OCI-LY7 (cell line): ENCODE measurements around the gene VEGFA. TPM values are rescaled to one million over a fixed set of nuclear protein-coding genes. Genes with fewer than 3 reads are reported as not detected.
A peak's percentile ranks its signal among the peaks of the same experiment; 100 is the strongest.

Experiments
- Bru-seq: library from RNA; stranded (reverse); fragments of 400-500 nt; gene quantifications from one replicate; lab custom pipeline; 2021; lab: Mats Ljungman, UMichigan
- BruChase-seq, 2 experiments: library from RNA; stranded (reverse); fragments of 400-500 nt; gene quantifications; one replicate each; lab custom pipeline; 2021; lab: Mats Ljungman, UMichigan
- BruUV-seq: library from RNA; stranded (reverse); fragments of 400-500 nt; replicated peaks from 2 replicates; lab custom pipeline; 2021; lab: Mats Ljungman, UMichigan
- CTCF ChIA-PET: fragments of 300-600 bp; sonication (Branson Sonifier 250); formaldehyde crosslinking; loops from one replicate; lab custom pipeline; 2022; ENCODE audit warnings: antibody characterized with exemption; ENCODE audit not compliant: unreplicated experiment; lab: Charles Lee
- POLR2A ChIA-PET: fragments of 300-600 bp; sonication (Branson Sonifier 250); formaldehyde crosslinking; loops from one replicate; lab custom pipeline; 2022; ENCODE audit warnings: antibody characterized with exemption; lab: Charles Lee
- DNase-seq: peaks from one replicate; pipeline ENCODE4 v3.0.0-alpha.2; 2015; ENCODE audit warnings: low spot score
- H2AFZ ChIP-seq: fragments of 200-600 bp; sonication (generic), shearing (Covaris generic); 2 replicates; pipeline ENCODE4 v1.6.1; 2014; ENCODE audit warnings: mild to moderate bottlenecking, antibody characterized with exemption, low read length, moderate library complexity
- H3K27ac ChIP-seq: fragments of 200-600 bp; sonication (generic); 2 replicates; pipeline ENCODE4 v1.5.1; 2014; ENCODE audit warnings: mixed run types, low read depth, mild to moderate bottlenecking, moderate library complexity, low read length, inconsistent platforms; ENCODE audit not compliant: poor library complexity, severe bottlenecking
- H3K36me3 ChIP-seq: fragments of 200-600 bp; sonication (generic); 2 replicates; pipeline ENCODE4 v1.6.1; 2014; ENCODE audit warnings: mild to moderate bottlenecking, antibody characterized with exemption, low read length, moderate library complexity, mixed read lengths; ENCODE audit not compliant: insufficient read depth
- H3K4me1 ChIP-seq: fragments of 200-600 bp; sonication (generic); 2 replicates; pipeline ENCODE4 v1.5.1; 2014; ENCODE audit warnings: mild to moderate bottlenecking, low read length; ENCODE audit not compliant: insufficient read depth, poor library complexity, severe bottlenecking
- H3K4me2 ChIP-seq: fragments of 200-600 bp; sonication (generic); 2 replicates; pipeline ENCODE4 v1.6.1; 2014; ENCODE audit warnings: mild to moderate bottlenecking, low read length
- H3K4me3 ChIP-seq: fragments of 200-600 bp; sonication (generic); 2 replicates; pipeline ENCODE4 v1.5.1; 2014; ENCODE audit warnings: mild to moderate bottlenecking, low read depth, low read length; ENCODE audit not compliant: poor library complexity, severe bottlenecking
- H3K79me2 ChIP-seq: fragments of 200-600 bp; sonication (generic); 2 replicates; pipeline ENCODE4 v1.6.1; 2016; ENCODE audit warnings: low read depth, mild to moderate bottlenecking, low read length, moderate library complexity, mixed read lengths; ENCODE audit not compliant: insufficient read depth
- H3K9me2 ChIP-seq: fragments of 200-600 bp; sonication (generic); 2 replicates; pipeline ENCODE4 v1.6.1; 2016; ENCODE audit warnings: mild to moderate bottlenecking, low read length, mixed read lengths; ENCODE audit not compliant: insufficient read depth
- H3K9me3 ChIP-seq: fragments of 200-600 bp; sonication (generic); 2 replicates; pipeline ENCODE4 v1.6.1; 2014; ENCODE audit warnings: mild to moderate bottlenecking, mixed run types, low read length, mixed read lengths
- H4K20me1 ChIP-seq: fragments of 200-600 bp; sonication (generic); 2 replicates; pipeline ENCODE4 v1.6.1; 2014; ENCODE audit warnings: mild to moderate bottlenecking, antibody characterized with exemption, low read length, moderate library complexity, mixed read lengths; ENCODE audit not compliant: insufficient read depth
- CTCF ChIP-seq: fragments of 200-600 bp; sonication (generic); conservative IDR thresholded peaks from 2 replicates; pipeline ENCODE4 v1.5.1; 2014; ENCODE audit warnings: mild to moderate bottlenecking, antibody characterized with exemption, low read length, moderate library complexity, mixed read lengths
- EZH2phosphoT487 ChIP-seq: fragments of 200-600 bp; sonication (generic); IDR thresholded peaks from 2 replicates; pipeline ENCODE4 v1.6.1; 2018; ENCODE audit warnings: low read depth, borderline replicate concordance, mild to moderate bottlenecking, mixed run types, antibody characterized with exemption, low read length, moderate library complexity, mixed read lengths
- intact Hi-C: fragments of 100-400 bp; cut with micrococcal nuclease; formaldehyde crosslinking; loops from one replicate; pipeline ENCODE4 v1.10.0; 2022; ENCODE audit not compliant: unreplicated experiment
- long read RNA-seq: library from polyadenylated mRNA; stranded (forward); transcript quantifications from one replicate; pipeline ENCODE4 v2.0.0, GENCODE V29; 2022
- total RNA-seq, 2 experiments: library from RNA; depleted of rRNA in 1 of 2; stranded (reverse); fragments of >200 nt in 1 of 2; shearing (Covaris generic) in 1 of 2; gene quantifications; 2 replicates each; pipeline ENCODE4 v1.2.3, GENCODE V29; 2014 to 2022

Gene VEGFA
- total RNA-seq (2014; rRNA removed; shearing (Covaris generic)) (59.7 and 66.3 TPM in 2 replicates), total RNA-seq (2022) (64.5 and 88.5 TPM in 2 replicates), Bru-seq, nascent RNA (percentile 70 among the genes with signal in this experiment), BruChase-seq, experiment 1, labeled RNA remaining after a 6-hour chase (percentile 73 among the genes with signal in this experiment), BruChase-seq, experiment 2, labeled RNA remaining after a 2-hour chase (percentile 70 among the genes with signal in this experiment)
- long read RNA-seq, transcript VEGFA-227 (6 exons, 984 nt): major isoform, 18 of 86 reads
- long read RNA-seq, transcript VEGFA-201 (7 exons, 993 nt): minor isoform, 9 of 86 reads
- long read RNA-seq, transcript VEGFA-205 (7 exons, 3,535 nt): minor isoform, 17 of 86 reads
- long read RNA-seq, partial matches to known transcripts: 7 of 86 reads
- long read RNA-seq, other reads (novel, unspliced or antisense): 28 of 86 reads

GRCh38 chr6:43769526-43770371, at the start of gene VEGFA:
Gene VEGFA, plus strand, starts transcription at chr6:43770211.
- DNase-seq: peak; percentile 90
- Histone ChIP-seq H2AFZ (peak within 1 kb of the TSS; percentile 90; the same call in 1 of the 2 replicates), H3K9me3 (no peaks in the 10 kb centered on the region), H3K27ac (peak within 1 kb of the TSS; percentile 65), H3K36me3 (no peaks in the 10 kb centered on the region), H3K79me2 (no peaks in the 10 kb centered on the region; the same call in 1 of the 2 replicates), H3K9me2 (no peaks in the 10 kb centered on the region), H3K4me2 (peak within 1 kb of the TSS; percentile 95), H3K4me1 (peaks cover 30% of the 10 kb centered on the region), H3K4me3 (peak within 1 kb of the TSS; percentile 80), H4K20me1 (no peaks in the 10 kb centered on the region)
- TF ChIP-seq EZH2phosphoT487 (no peak), CTCF (peak; percentile 99)
- TSS peak; percentile 81 for BruUV-seq
- ChIA-PET CTCF (interaction anchor here (0.9 to 2.1 kb wide), 4 partner anchors 11 to 100 kb away, joined by 3 to 10 read pairs (median 4); no protein-coding TSS in a partner anchor), POLR2A (interaction anchor here (0.6 to 1.6 kb wide), 9 partner anchors 11 to 1257 kb away, joined by 3 to 8 read pairs (median 3); no protein-coding TSS in a partner anchor)
- intact Hi-C loops: loop anchor here (1.0 to 10.0 kb wide), 9 partner anchors 45 to 455 kb away; partner anchors contain the start of genes GTPBP2 and SLC29A1

- no peak overlapping the region for H3K4me2 ChIP-seq
- no peak overlapping the region for H2AFZ ChIP-seq
- intact Hi-C loops: loop anchor here (5.0 kb wide), 2 partner anchors 96 to 281 kb away; no protein-coding TSS in a partner anchor
- DNase-seq: no peak
- no peaks in the 10 kb centered on the region for H3K36me3 ChIP-seq
- H3K79me2 ChIP-seq: no peaks in the 10 kb centered on the region
- TF ChIP-seq EZH2phosphoT487 (no peak), CTCF (no peak)
- no TSS peak for BruUV-seq
- H3K9me3 ChIP-seq: no peaks in the 10 kb centered on the region
- no peak overlapping the region for H3K4me3 ChIP-seq
- H3K4me1 ChIP-seq: peaks cover 47% of the 10 kb centered on the region
- no peaks in the 10 kb centered on the region for H3K9me2 ChIP-seq
- H3K27ac ChIP-seq: no peak overlapping the region
- no peaks in the 10 kb centered on the region for H4K20me1 ChIP-seq
- ChIA-PET CTCF (no interaction called here), POLR2A (interaction anchor here (0.8 to 2.3 kb wide), 3 partner anchors 11 to 15 kb away, joined by 3 to 13 read pairs (median 4); no protein-coding TSS in a partner anchor)
Observed at GRCh38 chr6:43720999-43721398, 49.0 kb upstream of the VEGFA start.
